Activated CD4-positive, alpha-beta T cell treated with anti-CD3 and anti-CD28 coated beads, Interleukin-2, Interleukin-4, amounts not matched to agents 100 ng/mL and 50 ng/mL, durations not matched to agents 16 hours and 8 hours (primary cell): ENCODE results near the gene PCYT1A.

ENCODE experiments used
- DNase-seq: peaks from one replicate; pipeline ENCODE4 v3.0.0-alpha.2; 2020; ENCODE audit warnings: low spot score

Gene PCYT1A

GRCh38 chr3:196236223-196236622 is 51.3 kb downstream of the PCYT1A start:
- no peak for DNase-seq

GRCh38 chr3:196235452-196236122 is 51.9 kb downstream of the PCYT1A start:
- DNase-seq = no peak

- peak; percentile 21 for DNase-seq
Observed at GRCh38 chr3:196232882-196233251, 54.7 kb downstream of the PCYT1A start.

GRCh38 chr3:196232154-196232881 is 55.2 kb downstream of the PCYT1A start:
- no peak for DNase-seq

GRCh38 chr3:196227629-196228493 is 59.7 kb downstream of the PCYT1A start:
- DNase-seq = no peak

- no peak for DNase-seq
Observed at GRCh38 chr3:196227121-196227561, 60.4 kb downstream of the PCYT1A start.

- DNase-seq = no peak
Observed at GRCh38 chr3:196225763-196226364, 61.7 kb downstream of the PCYT1A start.

- no peak for DNase-seq
Observed at GRCh38 chr3:196225086-196225485, 62.4 kb downstream of the PCYT1A start.

- DNase-seq = no peak
Observed at GRCh38 chr3:196222876-196223595, 64.5 kb downstream of the PCYT1A start.

GRCh38 chr3:196220991-196221390 is 66.5 kb downstream of the PCYT1A start:
- DNase-seq = no peak

GRCh38 chr3:196220587-196220986 is 66.9 kb downstream of the PCYT1A start:
- no peak for DNase-seq

GRCh38 chr3:196219970-196220311 is 67.6 kb downstream of the PCYT1A start:
- DNase-seq = no peak

GRCh38 chr3:196219194-196219969 is 68.1 kb downstream of the PCYT1A start:
- DNase-seq = peak; percentile 69

- DNase-seq = no peak
Observed at GRCh38 chr3:196218155-196218712, 69.3 kb downstream of the PCYT1A start.

- DNase-seq = no peak
Observed at GRCh38 chr3:196217307-196218154, 70.0 kb downstream of the PCYT1A start.

- DNase-seq = no peak
Observed at GRCh38 chr3:196216681-196217211, 70.8 kb downstream of the PCYT1A start.

- no peak for DNase-seq
Observed at GRCh38 chr3:196216089-196216564, 71.4 kb downstream of the PCYT1A start, which contains the start of gene SLC51A. TSS of gene SLC51A (plus strand) at chr3:196216534. CDS start at chr3:196216713, 179 bp downstream.

GRCh38 chr3:196215493-196216020 is 72.0 kb downstream of the PCYT1A start:
- DNase-seq = no peak
